ENCODE measurements around the gene KRABD2.
"Not testable (repeated sequence)": the region's sequence is repeated elsewhere in the genome, so short reads cannot be mapped to it uniquely, and the experiment has no call there.

DNA sequence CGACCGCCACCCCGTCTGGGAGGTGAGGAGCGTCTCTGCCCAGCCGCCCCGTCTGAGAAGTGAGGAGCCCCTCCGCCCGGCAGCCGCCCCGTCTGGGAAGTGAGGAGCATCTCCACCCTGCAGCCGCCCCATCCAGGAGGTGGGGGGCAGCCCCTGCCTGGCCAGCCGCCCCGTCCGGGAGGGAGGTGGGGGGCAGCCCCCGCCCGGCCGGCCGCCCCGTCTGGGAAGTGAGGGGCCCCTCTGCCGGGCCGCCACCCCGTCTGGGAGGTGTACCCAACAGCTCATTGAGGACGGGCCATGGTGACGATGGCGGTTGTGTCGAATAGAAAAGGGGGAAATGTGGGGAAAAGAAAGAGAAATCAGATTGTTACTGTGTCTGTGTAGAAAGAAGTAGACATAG, 2.6 kb downstream of the KRABD2 start:
- TF ChIP-seq CTCF (IDR thresholded peaks at IDR 0.05; ENCODE audit: insufficient read depth, low read depth, low read length); EZH2 (IDR thresholded peaks at IDR 0.05; ENCODE audit: insufficient read depth, low read length): not testable (repeated sequence)

Measured in astrocyte (in vitro differentiated cells and primary cell).